ENCODE data around the gene SCN3A. TPM values are rescaled to one million over a fixed set of nuclear protein-coding genes. Genes with fewer than 3 reads are reported as not detected.

SCN3A gene
- total RNA-seq, 1 donor from 2014 or later: not detected

Other genes with a start within 250 kb of the SCN3A start
- gene SLC38A11, start 248.5 kb downstream of the SCN3A start, total RNA-seq: not detected in 2 replicates
- 0.24 and 0.73 TPM in 2 replicates for gene SCN2A, start 35.4 kb upstream of the SCN3A start, total RNA-seq

Data from osteocyte (in vitro differentiated cells).